HG03139 (cell line): ENCODE data around the gene DMTF1.
"Not testable (repeated sequence)": the region's sequence is repeated elsewhere in the genome, so short reads cannot be mapped to it uniquely, and the experiment has no call there.

Source experiments
- ATAC-seq: cut with Tn5 transposase; IDR thresholded peaks from one replicate; pipeline ENCODE4 v1.9.1; 2021; ENCODE audit not compliant: unreplicated experiment

DMTF1 gene, protein sequence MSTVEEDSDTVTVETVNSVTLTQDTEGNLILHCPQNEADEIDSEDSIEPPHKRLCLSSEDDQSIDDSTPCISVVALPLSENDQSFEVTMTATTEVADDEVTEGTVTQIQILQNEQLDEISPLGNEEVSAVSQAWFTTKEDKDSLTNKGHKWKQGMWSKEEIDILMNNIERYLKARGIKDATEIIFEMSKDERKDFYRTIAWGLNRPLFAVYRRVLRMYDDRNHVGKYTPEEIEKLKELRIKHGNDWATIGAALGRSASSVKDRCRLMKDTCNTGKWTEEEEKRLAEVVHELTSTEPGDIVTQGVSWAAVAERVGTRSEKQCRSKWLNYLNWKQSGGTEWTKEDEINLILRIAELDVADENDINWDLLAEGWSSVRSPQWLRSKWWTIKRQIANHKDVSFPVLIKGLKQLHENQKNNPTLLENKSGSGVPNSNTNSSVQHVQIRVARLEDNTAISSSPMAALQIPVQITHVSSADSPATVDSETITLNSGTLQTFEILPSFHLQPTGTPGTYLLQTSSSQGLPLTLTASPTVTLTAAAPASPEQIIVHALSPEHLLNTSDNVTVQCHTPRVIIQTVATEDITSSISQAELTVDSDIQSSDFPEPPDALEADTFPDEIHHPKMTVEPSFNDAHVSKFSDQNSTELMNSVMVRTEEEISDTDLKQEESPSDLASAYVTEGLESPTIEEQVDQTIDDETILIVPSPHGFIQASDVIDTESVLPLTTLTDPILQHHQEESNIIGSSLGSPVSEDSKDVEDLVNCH

DNA sequence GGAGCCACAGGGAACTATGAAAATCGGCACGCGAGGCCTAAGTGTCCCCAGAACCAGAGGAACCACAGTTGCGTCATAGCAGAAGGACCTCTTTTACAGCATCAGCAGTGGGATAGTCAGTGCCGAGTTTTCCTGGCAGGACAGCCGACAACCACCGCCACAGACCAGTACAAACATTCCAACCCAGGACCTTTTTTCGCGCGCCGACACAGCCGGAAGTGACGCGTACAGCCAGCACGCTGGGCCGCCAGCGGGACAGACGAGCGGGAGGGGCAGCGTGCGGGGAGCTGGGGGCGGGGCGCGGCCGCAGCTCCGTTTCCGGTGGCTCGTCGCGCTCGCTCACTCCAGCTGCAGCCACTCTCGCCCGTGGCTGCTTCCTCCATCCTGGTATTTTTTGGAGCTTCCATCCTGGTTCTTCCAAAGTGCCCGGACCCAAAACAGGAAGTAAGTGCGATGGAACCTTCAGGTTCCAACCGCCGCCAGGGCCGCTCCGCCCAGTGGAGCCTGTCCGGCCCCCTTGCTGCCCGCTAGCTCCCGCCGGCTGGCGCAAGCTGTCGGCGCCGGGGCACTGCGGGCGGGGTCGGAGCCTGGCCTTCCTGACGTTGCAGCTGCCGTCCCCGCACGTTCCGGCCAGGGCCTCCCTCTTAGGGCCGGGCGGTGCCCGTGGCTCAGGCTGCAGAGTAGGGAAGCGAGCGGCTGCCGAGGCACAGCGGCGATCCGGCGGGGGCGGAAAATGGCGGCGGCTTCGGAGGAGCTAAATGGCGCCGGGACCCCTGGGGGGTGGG is at the start of gene DMTF1:
DMTF1 (plus strand) TSS at position 342 of the 785 bp plus-strand sequence. CDS start 12,489 bp downstream, outside the sequence.
- peak; percentile 81 for ATAC-seq

DNA sequence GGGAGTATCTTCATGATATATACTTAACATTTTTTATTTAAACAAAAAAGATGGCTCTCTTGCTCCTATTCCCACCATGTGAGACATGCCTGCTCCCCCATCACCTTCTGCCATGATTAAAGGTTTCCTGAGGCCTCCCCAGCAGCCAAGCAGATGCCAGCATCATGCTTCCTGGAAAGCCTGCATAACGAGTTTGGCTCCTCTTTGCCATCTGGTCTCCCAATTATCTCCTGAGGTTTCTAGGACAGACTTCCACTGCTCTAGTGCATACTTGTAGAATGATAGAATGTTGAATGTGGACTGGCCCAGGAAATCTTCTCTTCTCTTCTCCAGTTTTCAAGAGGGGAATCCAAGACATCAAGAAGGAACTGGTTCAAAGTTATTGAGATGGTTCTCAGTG is 46.9 kb upstream of the DMTF1 start:
- no peak for ATAC-seq

DNA sequence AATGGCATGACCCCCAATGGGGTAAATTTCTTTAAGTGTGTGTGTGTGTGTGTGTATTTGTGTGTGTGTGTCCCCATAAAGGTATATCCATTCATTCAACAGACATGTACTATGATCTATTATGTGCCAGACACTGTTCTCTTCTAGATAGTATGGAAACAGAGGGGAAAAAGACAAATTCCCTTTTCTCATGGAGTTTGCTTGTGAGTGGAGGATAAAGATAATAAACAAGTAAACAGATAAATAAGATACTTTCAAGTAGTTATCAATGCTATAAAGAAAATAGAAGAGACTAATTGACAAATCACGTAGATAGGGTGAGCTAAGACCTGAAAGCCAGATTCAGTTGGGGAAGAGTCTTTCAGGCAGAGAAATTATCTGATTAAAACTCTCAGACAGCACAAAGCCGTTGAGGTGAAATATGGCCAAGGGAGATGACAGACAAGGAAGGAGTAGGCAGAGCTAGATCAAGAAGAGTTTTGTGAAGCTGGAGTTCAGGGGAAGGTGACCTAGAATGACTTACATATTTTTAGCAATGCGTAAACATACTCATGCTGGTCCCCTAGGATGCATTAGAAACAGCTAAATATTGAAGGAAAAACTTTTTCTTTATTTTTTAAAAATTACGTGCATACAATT is 45.2 kb upstream of the DMTF1 start:
- ATAC-seq = no peak

DNA sequence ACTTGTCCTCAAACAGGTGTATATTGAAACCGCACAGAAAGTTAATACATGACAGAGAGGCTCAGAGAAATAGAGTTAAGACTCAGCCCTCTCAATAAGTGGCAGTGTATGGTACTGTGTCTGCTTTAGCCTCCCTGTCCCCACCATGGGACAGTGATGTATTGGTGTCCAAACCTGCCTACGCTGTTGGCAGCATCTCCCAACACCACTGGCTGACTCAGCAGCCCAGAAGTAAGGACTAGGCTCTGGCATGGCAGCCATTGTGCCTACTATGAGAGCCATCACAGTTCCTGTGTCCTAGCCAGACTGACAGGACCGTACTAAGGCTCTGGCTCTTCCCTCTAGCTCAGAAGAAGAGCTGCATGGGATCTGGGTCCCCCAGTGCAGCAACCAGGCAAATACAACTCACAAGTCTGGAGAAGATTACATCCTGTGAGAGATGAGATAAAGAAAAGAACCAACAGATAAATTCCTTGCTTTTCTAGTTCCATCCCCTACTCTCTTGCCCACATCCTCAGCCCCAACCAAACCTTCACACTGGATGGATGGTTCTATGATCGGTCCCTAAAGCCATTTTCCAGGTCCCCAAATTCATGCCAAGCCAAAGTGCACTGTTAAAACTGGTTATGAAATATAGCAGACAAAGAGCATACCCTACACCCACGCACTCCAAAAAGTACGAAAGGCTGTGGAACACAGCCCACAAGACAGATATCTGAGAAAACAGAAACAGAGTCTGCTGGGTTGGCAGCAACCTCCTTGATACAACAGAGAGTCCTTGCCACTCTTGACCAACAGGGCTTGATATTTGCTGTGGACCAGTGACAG is 44.1 kb upstream of the DMTF1 start:
- ATAC-seq = no peak

DNA sequence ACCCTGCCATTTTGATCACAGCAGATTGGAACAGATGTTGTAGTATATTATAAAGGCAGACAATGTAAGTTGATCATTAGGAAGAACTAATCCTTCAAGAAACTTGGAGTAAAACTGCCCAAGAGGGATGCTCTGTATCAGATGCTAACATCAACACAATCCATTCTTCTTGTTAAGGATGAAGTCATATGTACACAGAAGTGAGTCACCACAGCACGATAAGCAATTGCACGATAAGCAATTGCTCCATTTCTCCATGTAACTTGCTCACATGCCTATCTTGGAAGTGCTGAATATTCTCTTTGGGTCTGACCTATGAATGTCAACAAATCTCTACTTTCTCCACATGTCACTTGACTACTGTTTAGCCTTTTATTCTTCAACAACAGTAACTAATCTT is 41.5 kb upstream of the DMTF1 start:
- no peak for ATAC-seq

DNA sequence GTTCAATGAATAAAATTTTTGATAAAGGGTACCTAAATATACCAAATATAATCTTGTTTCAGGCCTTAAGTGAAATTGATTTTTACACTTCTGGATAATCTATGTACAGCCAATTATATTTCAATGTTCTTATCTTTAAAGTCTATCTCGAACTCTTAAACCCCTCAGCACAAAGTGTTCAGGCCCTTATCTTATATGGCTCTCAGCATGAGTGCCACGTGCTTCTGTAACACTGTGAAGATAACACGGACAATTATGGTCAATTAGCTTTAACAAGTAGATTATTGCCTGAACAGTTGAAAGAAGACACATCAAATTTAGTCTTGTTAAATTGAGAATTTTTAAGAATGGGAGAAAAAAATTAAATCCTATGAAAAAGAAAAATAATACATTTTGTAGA is 40.4 kb upstream of the DMTF1 start:
- ATAC-seq = no peak

DNA sequence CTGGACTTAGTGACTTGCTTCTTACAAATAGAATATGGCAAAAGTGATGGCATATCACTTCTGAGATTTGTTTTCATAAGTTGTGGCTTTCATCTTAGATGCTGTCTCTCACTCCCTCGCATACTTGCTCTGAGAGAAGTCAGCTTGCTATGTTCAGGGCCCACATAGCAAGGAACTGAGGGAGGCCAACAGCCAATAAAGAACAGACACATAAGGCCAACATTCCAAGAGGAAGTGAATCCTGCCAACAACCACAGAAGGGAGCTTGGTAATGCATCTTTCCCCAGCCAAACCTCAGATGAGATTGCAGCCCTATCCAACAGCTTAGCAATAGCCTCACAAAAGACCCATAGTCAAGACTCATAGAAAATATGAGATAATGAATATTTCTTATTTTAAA is 39.2 kb upstream of the DMTF1 start:
- no peak for ATAC-seq

DNA sequence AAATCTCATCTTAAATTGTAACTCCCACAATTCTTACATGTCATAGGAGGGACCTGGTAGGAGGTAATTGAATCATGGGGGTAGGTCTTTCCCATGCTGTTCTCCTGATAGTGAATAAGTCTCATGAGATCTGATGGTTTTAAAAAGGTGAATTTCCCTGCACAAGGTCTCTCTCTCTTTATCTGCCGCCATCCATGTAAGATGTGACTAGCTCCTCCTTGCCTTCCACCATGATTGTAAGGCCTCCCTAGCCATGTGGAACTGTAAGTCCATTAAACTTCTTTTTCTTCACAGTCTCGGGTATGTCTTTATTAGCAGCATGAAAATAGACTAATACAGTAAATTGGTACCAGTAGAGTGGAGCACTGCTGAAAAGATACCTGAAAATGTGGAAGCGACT is 38.3 kb upstream of the DMTF1 start:
- not testable (repeated sequence) for ATAC-seq

DNA sequence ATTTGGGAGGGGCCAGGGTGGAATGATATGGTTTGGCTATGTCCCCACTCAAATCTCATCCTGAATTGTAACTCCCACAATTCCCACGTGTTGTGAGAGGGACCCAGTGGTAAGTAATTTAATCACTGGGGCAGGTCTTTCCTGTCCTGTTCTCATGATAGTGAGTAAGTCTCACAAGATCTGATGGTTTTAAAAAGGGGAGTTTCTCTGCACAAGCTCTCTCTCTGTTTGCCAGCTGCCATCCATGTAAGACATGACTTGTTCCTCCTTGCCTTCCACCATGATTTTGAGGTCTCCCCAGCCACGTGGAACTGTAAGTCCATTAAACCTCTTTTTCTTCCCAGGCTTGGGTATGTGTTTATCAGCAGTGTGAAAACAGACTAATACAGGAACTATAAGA is 36.5 kb upstream of the DMTF1 start:
- not testable (repeated sequence) for ATAC-seq

DNA sequence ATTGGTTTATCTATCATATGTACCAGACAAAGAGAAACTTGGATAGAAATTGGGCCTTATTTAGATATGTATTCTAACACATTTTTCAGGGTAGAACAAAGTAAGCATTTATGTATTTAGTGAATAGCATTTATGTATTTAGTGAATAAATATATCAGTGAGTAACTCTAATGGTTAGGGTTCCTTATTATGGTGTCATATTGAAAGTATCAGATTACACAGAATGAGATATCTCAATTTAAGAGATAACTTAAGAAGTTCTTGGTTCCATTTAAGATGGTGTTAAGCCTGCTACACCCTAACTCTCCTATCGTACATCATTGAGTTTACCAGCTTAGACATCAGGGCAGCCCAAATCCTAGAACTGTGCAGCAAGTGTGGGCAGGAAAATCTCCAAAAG is 35.9 kb upstream of the DMTF1 start:
- ATAC-seq = no peak

DNA sequence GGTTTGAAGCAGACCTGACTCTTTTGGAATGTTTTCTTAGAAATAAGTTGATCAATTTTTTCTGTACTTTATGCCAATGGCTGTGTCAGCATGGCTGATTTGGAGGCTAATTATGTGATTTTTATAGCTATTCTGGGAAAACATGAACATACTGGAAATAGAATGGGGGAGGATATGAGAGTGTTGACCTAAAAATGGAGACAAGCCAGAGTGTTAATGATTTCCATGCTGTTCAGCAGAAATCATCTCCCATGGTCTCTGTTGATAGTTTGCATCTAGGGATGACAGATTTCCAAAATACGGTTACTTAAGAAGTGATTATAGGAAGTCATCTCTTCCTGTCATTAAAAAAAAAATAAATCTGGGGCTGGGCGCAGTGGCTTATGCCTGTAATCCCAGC is 32.7 kb upstream of the DMTF1 start:
- ATAC-seq = no peak

DNA sequence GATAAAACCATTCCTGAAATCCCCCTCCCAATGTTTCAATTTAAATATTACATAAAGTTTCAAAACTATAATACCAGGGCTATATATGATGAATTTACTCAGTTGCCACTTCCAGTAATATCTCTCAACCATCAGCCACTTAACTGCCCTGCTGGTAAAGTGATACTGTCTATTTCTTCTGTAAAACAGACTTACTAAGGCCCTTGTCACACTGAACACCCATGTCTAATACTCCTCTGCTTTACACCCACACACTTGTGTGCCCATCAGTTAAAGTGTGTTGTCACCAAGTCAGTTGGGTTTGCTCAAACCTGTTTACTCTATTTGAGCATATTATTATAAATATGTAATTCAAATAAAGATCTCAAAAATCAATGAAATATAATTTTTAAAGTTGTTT is 29.1 kb upstream of the DMTF1 start:
- no peak for ATAC-seq

DNA sequence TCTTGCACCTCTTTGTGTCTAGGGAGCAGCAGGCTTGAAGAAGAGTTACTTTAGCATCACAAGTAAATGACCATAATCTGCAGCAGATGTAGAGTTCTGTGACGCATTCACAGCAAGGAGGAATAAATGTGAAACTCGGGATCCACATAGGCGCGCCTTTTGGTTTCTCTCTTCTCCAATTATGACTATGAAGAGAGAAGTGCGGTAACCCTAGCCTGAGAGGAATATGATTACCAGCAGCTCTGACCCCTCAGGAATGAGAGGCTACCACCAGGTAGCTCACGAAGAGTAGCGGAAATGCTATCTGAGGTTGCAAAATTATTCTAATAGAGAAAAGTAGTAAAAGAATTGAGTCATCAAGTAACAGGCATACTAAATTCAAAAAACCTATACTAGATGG is 25.2 kb upstream of the DMTF1 start:
- ATAC-seq = no peak

DNA sequence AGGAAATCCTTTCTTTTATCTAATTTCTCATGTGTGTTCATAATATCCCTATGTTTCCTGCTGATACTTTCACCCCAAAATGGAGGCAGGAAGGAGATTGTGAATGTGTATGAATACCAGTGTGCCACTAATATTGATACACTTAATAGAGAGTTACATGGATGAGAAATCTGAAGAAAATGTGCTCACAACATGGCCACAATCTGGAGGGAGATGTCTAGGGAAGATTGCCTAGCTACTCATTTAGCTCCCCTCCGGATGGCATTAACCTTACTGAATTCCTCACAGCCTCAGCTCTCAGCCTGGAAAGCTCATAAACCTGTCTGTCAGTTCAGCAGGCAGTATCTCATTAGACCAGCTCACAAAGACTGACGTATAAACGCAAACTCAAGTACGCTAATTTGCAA is 23.4 kb upstream of the DMTF1 start:
- ATAC-seq = no peak

DNA sequence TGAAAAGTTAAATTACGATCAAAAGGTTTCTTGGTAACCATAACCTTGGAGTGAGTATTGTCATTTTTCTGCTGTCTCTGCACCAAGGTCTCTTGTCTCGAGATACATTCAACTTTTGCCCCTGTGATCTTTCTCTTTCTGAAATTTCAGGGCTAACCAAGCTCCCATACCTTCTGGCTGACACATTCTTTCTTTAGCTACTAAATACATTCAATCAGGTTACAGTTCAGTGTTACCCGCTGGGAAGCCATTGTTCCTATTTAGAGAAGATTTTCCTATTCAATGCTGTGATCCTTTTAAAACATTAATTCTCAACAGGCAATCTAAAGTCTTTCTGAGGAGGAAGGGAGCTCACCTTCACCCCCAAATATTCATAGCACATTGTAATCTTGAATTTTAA is 22.9 kb upstream of the DMTF1 start:
- no peak for ATAC-seq

DNA sequence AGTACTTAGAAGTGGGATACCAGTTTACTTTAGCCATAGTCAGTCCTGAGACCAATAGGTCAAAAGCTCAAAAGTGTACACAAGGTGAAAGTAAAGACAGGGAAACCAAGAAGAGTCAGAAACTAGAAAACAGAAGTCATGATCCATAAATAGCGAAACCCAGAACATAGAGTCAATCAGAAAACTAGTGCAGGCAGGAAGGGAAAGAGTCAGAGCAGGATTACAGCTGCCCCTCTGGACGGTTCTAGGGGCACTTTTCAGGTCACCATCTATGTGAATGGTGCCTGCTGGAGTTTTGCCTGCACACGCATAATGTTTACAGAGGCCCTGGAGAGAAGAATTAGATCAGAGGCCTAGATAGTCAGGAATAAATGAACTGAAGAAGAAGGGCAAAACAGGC is 22.4 kb upstream of the DMTF1 start:
- ATAC-seq = peak; percentile 97

DNA sequence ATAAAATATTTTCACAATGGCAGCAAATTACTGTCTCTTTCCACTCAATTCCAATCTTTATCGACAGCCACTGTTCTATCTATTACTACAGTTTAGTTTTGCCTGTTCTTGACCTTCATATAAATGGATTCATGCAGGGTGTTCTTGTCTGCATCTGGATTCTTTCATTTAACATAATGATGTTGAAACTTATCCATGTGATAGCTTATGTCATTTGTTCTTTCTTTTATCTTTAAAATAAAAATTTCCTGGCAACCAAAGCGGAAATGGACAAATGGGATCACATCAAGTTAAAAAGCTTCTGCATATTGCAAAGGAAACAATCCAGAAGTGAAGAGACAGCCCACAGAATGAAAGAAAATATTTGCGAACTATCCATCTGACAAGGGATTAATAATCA is 20.5 kb upstream of the DMTF1 start:
- no peak for ATAC-seq

DNA sequence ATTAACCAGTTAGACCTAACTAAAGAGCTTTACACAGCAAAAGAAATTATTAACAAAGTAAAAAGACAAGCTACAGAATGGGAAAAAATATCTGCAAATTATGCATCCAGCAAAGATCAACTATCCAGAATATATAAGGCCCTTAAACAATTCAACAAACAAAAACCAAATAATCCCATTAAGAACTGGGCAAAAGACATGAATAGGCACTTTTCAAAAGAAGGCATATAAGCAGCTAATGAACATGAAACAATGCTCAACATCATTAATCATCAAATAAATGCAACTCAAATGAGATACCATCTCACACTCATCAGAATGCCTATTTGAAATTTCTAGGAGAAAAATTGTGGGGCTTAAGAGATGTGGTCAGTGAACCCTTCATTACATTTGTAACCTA is 15.0 kb upstream of the DMTF1 start:
- no peak for ATAC-seq

DNA sequence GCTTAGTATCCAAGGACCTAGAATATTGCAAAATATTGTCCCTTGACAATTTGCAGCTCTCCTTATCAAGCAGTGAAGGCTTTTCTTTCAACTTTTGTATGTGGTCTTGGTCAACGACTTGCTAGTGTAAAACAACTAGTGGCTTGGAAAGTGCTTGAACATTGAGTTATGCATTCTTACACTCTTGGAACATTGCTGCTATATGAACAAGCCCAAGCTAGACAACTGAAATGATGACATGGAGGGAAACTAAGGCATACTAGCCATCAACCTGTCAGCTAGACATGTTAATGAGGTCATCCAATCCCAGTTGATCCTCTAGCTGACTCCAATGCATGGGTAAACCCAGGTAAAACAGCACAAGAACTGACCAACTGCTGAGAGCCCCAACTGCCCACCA is 12.7 kb upstream of the DMTF1 start:
- ATAC-seq = no peak

DNA sequence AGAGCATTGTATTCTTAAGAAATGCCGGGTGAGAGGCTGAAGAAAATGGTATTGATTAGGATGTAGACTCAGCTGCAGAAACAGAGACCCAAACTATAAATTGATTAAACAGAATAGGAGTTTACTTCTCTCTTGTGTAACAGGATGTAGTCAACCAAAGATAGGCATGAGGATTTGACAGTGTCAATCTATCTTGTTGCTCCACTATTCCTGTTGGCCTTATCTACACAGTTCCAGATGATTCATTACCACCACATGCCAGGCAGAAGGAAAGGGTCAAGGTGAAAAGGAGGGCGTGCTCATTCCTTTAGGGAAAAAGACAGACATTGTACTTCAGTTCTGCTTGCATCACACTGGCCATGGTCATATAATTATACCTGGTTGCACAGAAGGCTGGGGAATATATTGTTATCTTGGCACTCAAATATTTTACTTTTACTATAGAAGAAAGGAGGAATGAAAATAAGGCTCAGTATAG is 11.9 kb upstream of the DMTF1 start:
- no peak for ATAC-seq
